ENCODE measurements around the gene SKI. TPM values are rescaled to one million over a fixed set of nuclear protein-coding genes. Genes with fewer than 3 reads are reported as not detected.

The SKI gene
- total and polyA plus RNA-seq, 7 experiments from 2014 or later = 0.61 to 278 (median 95.3) TPM

DNA sequence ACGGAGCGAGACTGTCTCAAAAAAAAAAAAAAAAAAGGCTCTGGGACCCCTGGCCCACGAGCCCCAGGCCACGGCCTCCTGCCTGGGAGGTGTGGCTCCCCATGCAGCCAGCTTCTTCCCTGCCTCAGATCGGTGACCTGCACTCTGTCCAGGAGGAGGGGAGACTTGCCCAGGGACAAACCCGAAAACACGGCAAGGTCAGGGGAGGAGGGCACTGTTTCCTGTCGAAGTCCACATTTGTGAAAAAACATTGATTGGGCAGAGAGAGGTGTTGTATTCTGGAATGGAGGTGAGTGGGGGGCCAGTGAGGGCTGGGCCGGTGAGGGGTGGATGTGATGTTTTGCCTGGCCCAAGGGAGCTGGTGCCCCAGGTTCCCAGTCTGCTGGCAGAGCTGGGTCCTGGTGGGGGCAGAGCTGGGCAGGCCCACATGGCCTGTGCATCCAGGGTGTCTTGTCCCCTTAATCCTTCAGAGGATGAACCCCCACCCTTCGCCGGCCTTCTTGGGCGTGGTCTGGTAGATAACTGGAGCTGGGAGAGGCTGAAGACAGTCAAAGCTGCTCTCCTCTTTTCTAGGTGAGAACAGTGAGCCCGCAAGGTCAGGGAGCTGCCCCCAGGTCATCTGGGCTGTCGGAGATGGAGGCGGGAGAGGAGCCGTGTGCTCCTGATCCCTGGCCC lies 21.2 kb upstream of the SKI start:
- H3K36me3 ChIP-seq (ENCODE audit: control insufficient read depth in 2 of 3, insufficient read depth in 3 of 3, low read length in 3 of 3) = no peaks in the 10 kb centered on the region
- Mint-ChIP-seq H3K27ac (peak overlapping the region in 1 of 9 donors; percentile 10), H3K4me3 (peak overlapping the region in 3 of 10 donors; percentile 25 to 72 (median 51)), H3K36me3 (no peaks in the 10 kb centered on the region), H3K4me1 (peaks cover 0 to 9% (median 4%) of the 10 kb centered on the region in 7 donors), H3K27me3 (peaks cover 0 to 4% (median 0%) of the 10 kb centered on the region in 5 donors), H3K9me3 (no peaks in the 10 kb centered on the region)
- no peaks in the 10 kb centered on the region for H3K9me3 ChIP-seq (ENCODE audit: control insufficient read depth in 2 of 3, low read length in 3 of 3)
- no peak overlapping the region for H3K27ac ChIP-seq (ENCODE audit: low read depth, low read length)
- DNase-seq (no peak), ATAC-seq (no peak)
- POLR2A ChIA-PET = interaction anchor here (0.8 to 2.1 kb wide), 4 partner anchors 12 to 82 kb away, joined by 3 to 8 read pairs (median 4); partner anchors contain the start of genes FAAP20 and SKI
- H3K4me1 ChIP-seq (ENCODE audit: control insufficient read depth in 2 of 2, insufficient read depth in 2 of 2, low read length in 2 of 2) = peaks cover 0 to 6% of the 10 kb centered on the region in 2 donors
- no peaks in the 10 kb centered on the region for H3K27me3 ChIP-seq (ENCODE audit: control insufficient read depth in 2 of 2, insufficient read depth in 2 of 2, low read length in 2 of 2)
- CTCF ChIA-PET = interaction anchor here (0.9 to 2.0 kb wide), 2 partner anchors 12 to 49 kb away, joined by 4 to 5 read pairs; partner anchors contain the start of gene FAAP20
- H3K4me3 ChIP-seq (ENCODE audit: low read length) = no peak overlapping the region
- intact Hi-C loops (cut with micrococcal nuclease) = no loop called here

DNA sequence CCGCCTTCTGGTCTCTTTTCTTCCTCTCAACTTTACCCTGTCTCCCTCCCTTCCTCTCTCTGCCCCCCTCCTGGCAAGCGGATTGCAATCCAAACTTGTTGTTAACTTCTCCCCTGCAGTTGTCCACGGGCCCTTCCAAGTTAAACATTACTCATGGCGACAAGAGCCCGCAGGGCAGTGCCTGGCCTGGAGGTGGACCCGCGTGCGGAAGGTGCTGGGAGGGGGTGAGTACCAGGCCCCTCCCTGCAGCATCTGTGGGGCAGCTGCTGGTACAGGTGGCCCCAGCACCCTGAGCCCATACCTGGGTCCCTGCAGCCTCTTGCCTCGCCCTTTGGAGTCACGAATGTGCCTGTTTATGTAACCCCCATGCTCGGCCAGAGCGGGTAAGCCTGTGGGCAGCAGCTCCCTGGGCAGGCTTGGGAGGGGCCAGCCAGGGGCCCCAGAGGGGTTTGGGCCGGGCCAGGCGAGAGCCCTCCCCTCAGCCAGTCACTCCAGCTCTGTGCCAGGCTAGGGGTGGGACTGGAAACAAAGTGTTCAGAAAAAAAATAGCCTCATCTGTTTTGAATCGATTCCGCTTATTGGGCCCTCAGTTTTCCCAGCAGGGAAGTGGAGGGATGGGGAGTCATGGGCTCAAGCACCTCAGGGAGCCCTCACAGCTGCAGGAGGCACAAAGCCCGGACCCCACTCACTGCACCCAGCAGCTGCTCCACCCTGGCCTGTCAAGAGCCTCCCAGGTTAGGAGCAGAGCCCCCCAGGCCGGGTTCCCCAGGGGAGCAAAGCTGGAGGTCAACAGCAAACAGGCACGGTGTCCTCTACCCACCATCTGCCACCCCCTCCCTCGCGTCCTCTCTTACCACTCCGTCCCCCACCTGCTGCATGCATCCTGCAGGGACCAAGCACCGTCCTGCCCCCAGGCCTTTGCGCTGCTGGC lies 19.5 kb upstream of the SKI start:
- Histone ChIP-seq H3K27me3 (ENCODE audit: control insufficient read depth in 2 of 2, insufficient read depth in 2 of 2, low read length in 2 of 2) (no peaks in the 10 kb centered on the region), H3K27ac (ENCODE audit: low read depth, low read length) (no peak overlapping the region), H3K36me3 (ENCODE audit: control insufficient read depth in 2 of 3, insufficient read depth in 3 of 3, low read length in 3 of 3) (no peaks in the 10 kb centered on the region), H3K4me3 (ENCODE audit: low read length) (no peak overlapping the region), H3K4me1 (ENCODE audit: control insufficient read depth in 2 of 2, insufficient read depth in 2 of 2, low read length in 2 of 2) (peaks cover 13 to 15% of the 10 kb centered on the region in 2 donors), H3K9me3 (ENCODE audit: control insufficient read depth in 2 of 3, low read length in 3 of 3) (no peaks in the 10 kb centered on the region)
- H3K9me3 Mint-ChIP-seq = no peaks in the 10 kb centered on the region
- DNase-seq (no peak), ATAC-seq (no peak)
- no peaks in the 10 kb centered on the region for H3K36me3 Mint-ChIP-seq
- H3K27ac Mint-ChIP-seq = peak overlapping the region in 1 of 9 donors; percentile 28
- H3K27me3 Mint-ChIP-seq = peaks cover 0 to 4% (median 0%) of the 10 kb centered on the region in 5 donors
- H3K4me3 Mint-ChIP-seq = no peak overlapping the region
- H3K4me1 Mint-ChIP-seq = peaks cover 0 to 14% (median 5%) of the 10 kb centered on the region in 7 donors
- POLR2A ChIA-PET = interaction anchor here (0.9 to 1.1 kb wide), 3 partner anchors 10 to 26 kb away, joined by 3 to 4 read pairs (median 3); no protein-coding TSS in a partner anchor
- CTCF ChIA-PET = no interaction called here
- intact Hi-C loops (cut with micrococcal nuclease) = no loop called here

DNA sequence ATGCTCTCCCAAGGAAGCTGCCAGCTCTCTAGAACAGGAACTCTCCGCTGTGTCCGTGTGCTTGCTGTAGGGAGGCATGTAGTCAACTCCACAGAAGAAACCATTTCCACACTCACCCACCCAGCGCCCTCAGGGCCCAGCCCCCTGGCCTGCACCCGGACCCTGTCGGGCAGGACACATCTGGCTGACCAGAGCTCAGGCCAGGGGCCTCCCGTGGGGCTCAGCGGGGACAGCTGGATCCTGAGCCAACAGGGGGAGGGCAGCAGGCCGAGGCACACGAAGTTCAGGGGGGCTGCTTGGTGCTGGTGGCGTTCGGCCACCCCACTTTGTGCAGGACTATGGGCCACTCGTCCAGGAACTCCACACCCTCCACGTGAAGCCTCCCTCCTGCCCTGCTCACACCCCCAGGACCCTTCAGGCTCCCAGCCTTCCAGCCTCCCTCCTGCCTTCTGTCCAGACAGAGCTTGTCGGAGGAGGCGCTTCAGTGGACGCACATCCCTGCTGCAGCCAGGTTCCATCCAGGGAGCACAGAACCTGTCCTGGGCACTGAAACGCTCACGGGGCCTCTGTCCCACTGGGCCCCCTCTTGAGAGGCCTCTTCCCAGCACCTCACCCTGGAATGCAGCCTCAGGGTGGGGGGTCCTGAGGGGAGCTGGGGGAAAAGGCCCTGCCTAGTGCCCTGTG lies 18.6 kb upstream of the SKI start:
- ATAC-seq (no peak), DNase-seq (no peak)
- H3K4me1 Mint-ChIP-seq = peaks cover 0 to 11% (median 5%) of the 10 kb centered on the region in 7 donors
- CTCF ChIA-PET = no interaction called here
- no peaks in the 10 kb centered on the region for H3K9me3 ChIP-seq (ENCODE audit: control insufficient read depth in 2 of 3, low read length in 3 of 3)
- no peak overlapping the region for H3K4me3 Mint-ChIP-seq
- intact Hi-C loops (cut with micrococcal nuclease) = no loop called here
- H3K4me1 ChIP-seq (ENCODE audit: control insufficient read depth in 2 of 2, insufficient read depth in 2 of 2, low read length in 2 of 2) = peaks cover 13 to 15% of the 10 kb centered on the region in 2 donors
- peak overlapping the region in 1 of 9 donors; percentile 28 for H3K27ac Mint-ChIP-seq
- no peak overlapping the region for H3K27ac ChIP-seq (ENCODE audit: low read depth, low read length)
- POLR2A ChIA-PET = interaction anchor here (0.9 to 1.1 kb wide), 3 partner anchors 11 to 25 kb away, joined by 3 to 4 read pairs (median 3); no protein-coding TSS in a partner anchor
- H3K27me3 ChIP-seq (ENCODE audit: control insufficient read depth in 2 of 2, insufficient read depth in 2 of 2, low read length in 2 of 2) = no peaks in the 10 kb centered on the region
- no peaks in the 10 kb centered on the region for H3K36me3 ChIP-seq (ENCODE audit: control insufficient read depth in 2 of 3, insufficient read depth in 3 of 3, low read length in 3 of 3)
- no peaks in the 10 kb centered on the region for H3K36me3 Mint-ChIP-seq
- H3K9me3 Mint-ChIP-seq = no peaks in the 10 kb centered on the region
- H3K27me3 Mint-ChIP-seq = peaks cover 0 to 4% (median 0%) of the 10 kb centered on the region in 5 donors
- no peak overlapping the region for H3K4me3 ChIP-seq (ENCODE audit: low read length)

DNA sequence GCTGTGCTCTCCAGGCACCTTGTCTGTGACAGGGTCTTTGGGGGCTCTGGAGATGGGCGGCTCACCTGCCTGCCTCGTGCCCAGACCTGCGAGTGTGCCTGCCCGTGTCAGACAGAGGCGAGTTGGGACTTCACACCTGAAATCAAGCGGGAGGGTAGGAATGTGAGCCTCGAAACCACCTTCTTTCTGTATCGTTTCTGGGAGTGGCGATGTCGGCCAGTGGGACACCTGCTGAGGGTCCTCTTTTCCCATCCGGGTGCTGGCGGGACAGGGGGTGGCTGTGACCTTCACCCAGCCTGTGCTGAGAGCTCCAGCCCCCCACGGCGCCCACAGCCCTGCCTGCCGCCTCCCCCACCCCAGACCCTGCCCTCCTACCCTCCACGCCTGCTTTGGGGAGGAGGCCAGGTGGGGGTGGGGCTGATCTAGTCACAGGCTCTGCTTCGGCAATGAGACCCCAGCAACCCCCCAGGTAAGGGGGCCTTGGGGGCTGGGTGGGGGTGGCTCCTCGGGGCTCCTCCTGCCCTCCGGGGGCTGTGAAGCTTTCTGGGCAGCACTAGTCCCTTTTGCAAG lies 17.9 kb upstream of the SKI start:
- ChIA-PET CTCF (no interaction called here), POLR2A (interaction anchor here (1.2 kb wide), 1 partner anchor 102 kb away, joined by 3 read pairs; no protein-coding TSS in a partner anchor)
- ATAC-seq = no peak
- Histone ChIP-seq H3K27ac (ENCODE audit: low read depth, low read length) (no peak overlapping the region), H3K4me1 (ENCODE audit: control insufficient read depth in 2 of 2, insufficient read depth in 2 of 2, low read length in 2 of 2) (peaks cover 13 to 15% of the 10 kb centered on the region in 2 donors), H3K9me3 (ENCODE audit: control insufficient read depth in 2 of 3, low read length in 3 of 3) (no peaks in the 10 kb centered on the region), H3K36me3 (ENCODE audit: control insufficient read depth in 2 of 3, insufficient read depth in 3 of 3, low read length in 3 of 3) (no peaks in the 10 kb centered on the region), H3K27me3 (ENCODE audit: control insufficient read depth in 2 of 2, insufficient read depth in 2 of 2, low read length in 2 of 2) (no peaks in the 10 kb centered on the region), H3K4me3 (ENCODE audit: low read length) (no peak overlapping the region)
- Mint-ChIP-seq H3K4me3 (no peak overlapping the region), H3K9me3 (no peaks in the 10 kb centered on the region), H3K36me3 (no peaks in the 10 kb centered on the region), H3K4me1 (peaks cover 0 to 11% (median 5%) of the 10 kb centered on the region in 7 donors), H3K27ac (peak overlapping the region in 2 of 9 donors; percentile 46 to 72), H3K27me3 (peaks cover 0 to 4% (median 0%) of the 10 kb centered on the region in 5 donors)
- DNase-seq = no peak
- intact Hi-C loops (cut with micrococcal nuclease) = no loop called here

DNA sequence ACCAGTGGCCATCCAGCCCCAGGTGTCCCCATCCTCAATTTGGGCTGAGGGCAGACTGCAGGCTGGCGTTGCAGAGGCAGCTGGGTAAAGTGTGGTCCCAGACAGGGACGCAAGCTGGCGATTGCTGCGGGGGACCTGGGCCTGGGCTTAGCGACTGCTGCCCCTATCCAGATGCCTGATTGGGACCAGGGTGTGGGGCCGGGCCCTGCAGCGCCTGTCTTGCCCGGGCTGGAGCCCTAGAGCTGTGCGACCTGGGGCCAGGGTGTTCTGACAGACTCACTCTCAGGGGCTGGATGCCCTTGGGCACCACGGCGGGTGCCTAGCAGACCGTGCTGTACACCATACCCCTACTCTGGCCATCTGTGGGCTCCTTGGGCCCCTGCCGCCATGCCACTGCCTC lies 17.3 kb upstream of the SKI start:
- Histone ChIP-seq H3K36me3 (ENCODE audit: control insufficient read depth in 2 of 3, insufficient read depth in 3 of 3, low read length in 3 of 3) (no peaks in the 10 kb centered on the region), H3K4me1 (ENCODE audit: control insufficient read depth in 2 of 2, insufficient read depth in 2 of 2, low read length in 2 of 2) (peaks cover 12 to 13% of the 10 kb centered on the region in 2 donors), H3K9me3 (ENCODE audit: control insufficient read depth in 2 of 3, low read length in 3 of 3) (no peaks in the 10 kb centered on the region), H3K27me3 (ENCODE audit: control insufficient read depth in 2 of 2, insufficient read depth in 2 of 2, low read length in 2 of 2) (no peaks in the 10 kb centered on the region), H3K4me3 (ENCODE audit: low read length) (no peak overlapping the region), H3K27ac (ENCODE audit: low read depth, low read length) (no peak overlapping the region)
- H3K27ac Mint-ChIP-seq = no peak overlapping the region
- H3K27me3 Mint-ChIP-seq = peaks cover 0 to 4% (median 0%) of the 10 kb centered on the region in 5 donors
- ATAC-seq = no peak
- DNase-seq = no peak
- H3K36me3 Mint-ChIP-seq = no peaks in the 10 kb centered on the region
- CTCF ChIA-PET = interaction anchor here (0.7 to 1.0 kb wide), 2 partner anchors 26 to 99 kb away, joined by 3 read pairs; no protein-coding TSS in a partner anchor
- H3K9me3 Mint-ChIP-seq = no peaks in the 10 kb centered on the region
- no peak overlapping the region for H3K4me3 Mint-ChIP-seq
- intact Hi-C loops (cut with micrococcal nuclease) = no loop called here
- POLR2A ChIA-PET = interaction anchor here (1.2 kb wide), 1 partner anchor 101 kb away, joined by 3 read pairs; no protein-coding TSS in a partner anchor
- peaks cover 0 to 11% (median 4%) of the 10 kb centered on the region in 7 donors for H3K4me1 Mint-ChIP-seq

DNA sequence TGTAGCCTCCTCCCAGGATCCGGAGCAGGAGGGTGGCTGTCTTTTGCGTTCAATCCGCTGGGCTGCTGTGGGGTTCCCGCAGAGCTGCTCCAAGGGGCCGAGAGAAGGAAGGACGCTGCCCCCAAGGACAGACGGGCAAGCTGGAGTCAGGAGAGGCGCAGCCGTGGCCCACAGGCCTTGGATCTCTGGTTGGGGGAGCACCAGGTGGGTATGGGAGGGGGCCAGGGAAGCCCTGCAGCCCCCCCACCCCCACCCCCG lies 15.9 kb upstream of the SKI start:
- ChIA-PET POLR2A (interaction anchor here (0.6 to 1.3 kb wide), 6 partner anchors 11 to 103 kb away, joined by 3 to 6 read pairs (median 3); no protein-coding TSS in a partner anchor), CTCF (interaction anchor here (0.6 to 1.0 kb wide), 2 partner anchors 168 to 170 kb away, joined by 3 read pairs; no protein-coding TSS in a partner anchor)
- H3K4me1 ChIP-seq (ENCODE audit: control insufficient read depth in 2 of 2, insufficient read depth in 2 of 2, low read length in 2 of 2) = peaks cover 8 to 13% of the 10 kb centered on the region in 2 donors
- intact Hi-C loops (cut with micrococcal nuclease) = loop anchor here (1.0 to 2.0 kb wide), 2 partner anchors 15 to 20 kb away; no protein-coding TSS in a partner anchor
- ATAC-seq (no peak), DNase-seq (no peak)
- Mint-ChIP-seq H3K27me3 (peaks cover 0 to under 1% (median 0%) of the 10 kb centered on the region in 5 donors), H3K4me3 (peak overlapping the region in 3 of 10 donors; percentile 13 to 74 (median 56)), H3K4me1 (peaks cover 0 to 11% (median 2%) of the 10 kb centered on the region in 7 donors), H3K27ac (peak overlapping the region in 3 of 9 donors; percentile 17 to 68 (median 43)), H3K36me3 (no peaks in the 10 kb centered on the region), H3K9me3 (no peaks in the 10 kb centered on the region)
- no peak overlapping the region for H3K4me3 ChIP-seq (ENCODE audit: low read length)
- H3K27me3 ChIP-seq (ENCODE audit: control insufficient read depth in 2 of 2, insufficient read depth in 2 of 2, low read length in 2 of 2) = no peaks in the 10 kb centered on the region
- no peak overlapping the region for H3K27ac ChIP-seq (ENCODE audit: low read depth, low read length)
- no peaks in the 10 kb centered on the region for H3K36me3 ChIP-seq (ENCODE audit: control insufficient read depth in 2 of 3, insufficient read depth in 3 of 3, low read length in 3 of 3)
- H3K9me3 ChIP-seq (ENCODE audit: control insufficient read depth in 2 of 3, low read length in 3 of 3) = no peaks in the 10 kb centered on the region
